Activated CD8-positive, alpha-beta T cell treated with anti-CD3 and anti-CD28 coated beads for 36 hours (primary cell): Measurements from ENCODE around the gene EPS8. TPM values are rescaled to one million over a fixed set of nuclear protein-coding genes. Genes with fewer than 3 reads are reported as not detected.
A peak's percentile ranks its signal among the peaks of the same experiment; 100 is the strongest.
"Not testable (repeated sequence)": the region's sequence is repeated elsewhere in the genome, so short reads cannot be mapped to it uniquely, and the experiment has no call there.

Experiments used
- ATAC-seq: fragments of 200-7000 bp; cut with Tn5 transposase; one replicate; pipeline ENCODE4 v1.10.0; 2021; ENCODE audit warnings: mild to moderate bottlenecking, moderate library complexity
- CTCF ChIA-PET: fragments of 350-600 bp; sonication (Branson Sonifier 250); formaldehyde crosslinking; loops from one replicate; lab custom pipeline; 2021; ENCODE audit warnings: antibody characterized with exemption; lab: Charles Lee
- POLR2A ChIA-PET: fragments of 350-600 bp; sonication (Branson Sonifier 250); formaldehyde crosslinking; loops from one replicate; lab custom pipeline; 2021; ENCODE audit warnings: antibody characterized with exemption; lab: Charles Lee
- DNase-seq: peaks from one replicate; pipeline ENCODE4 v3.0.0-alpha.2; 2020
- H3K27ac Mint-ChIP-seq: one replicate; pipeline ENCODE4 v1.8.0; 2021; ENCODE audit warnings: mild to moderate bottlenecking, mixed read lengths
- H3K27me3 Mint-ChIP-seq: one replicate; pipeline ENCODE4 v1.8.0; 2021; ENCODE audit warnings: mixed read lengths
- H3K36me3 Mint-ChIP-seq: one replicate; pipeline ENCODE4 v1.8.0; 2021; ENCODE audit warnings: low read depth, mixed read lengths
- H3K4me1 Mint-ChIP-seq: one replicate; pipeline ENCODE4 v1.8.0; 2021; ENCODE audit warnings: low read depth, mixed read lengths
- H3K4me3 Mint-ChIP-seq: one replicate; pipeline ENCODE4 v1.8.0; 2021; ENCODE audit warnings: mild to moderate bottlenecking, moderate library complexity, mixed read lengths
- H3K9me3 Mint-ChIP-seq: one replicate; pipeline ENCODE4 v1.8.0; 2021; ENCODE audit warnings: mixed read lengths
- intact Hi-C: fragments of 100-400 bp; cut with micrococcal nuclease; formaldehyde crosslinking; loops from one replicate; pipeline ENCODE4 v1.10.0; 2022
- total RNA-seq, 2 experiments: library from RNA; stranded (reverse); gene quantifications; one replicate each; pipeline ENCODE4 v1.2.3, GENCODE V29; 2021
- TF ChIP-seq, protein P1 (sequence below): fragments of 200-600 bp; IDR thresholded peaks from one replicate; pipeline ENCODE4 v1.8.0; 2022; ENCODE audit warnings: antibody characterized with exemption, mild to moderate bottlenecking

Gene EPS8
- total RNA-seq, 2 experiments from 2014 or later, result 1.8 to 2.3 TPM

DNA sequence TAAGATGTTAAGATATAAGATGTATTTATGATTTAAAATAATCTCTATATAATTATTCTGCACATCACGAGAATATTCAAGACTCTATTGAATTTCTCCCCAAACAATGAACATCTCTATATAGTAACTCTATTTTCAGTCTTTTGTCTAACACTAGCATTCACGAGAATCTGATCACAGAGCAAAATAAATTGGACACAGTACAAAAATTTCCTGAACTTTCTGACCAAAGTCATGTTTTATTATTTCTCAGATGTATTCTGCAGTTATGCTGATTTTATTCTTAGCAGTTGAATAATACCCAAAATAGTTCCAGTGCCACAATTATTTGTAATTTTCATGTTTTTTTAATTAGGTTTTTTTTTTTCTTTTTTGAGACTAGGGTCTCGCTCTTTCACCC is 19.6 kb downstream of the EPS8 start:
- intact Hi-C loops, result no loop called here
- H3K27me3 Mint-ChIP-seq, result peaks cover 8% of the 10 kb centered on the region

DNA sequence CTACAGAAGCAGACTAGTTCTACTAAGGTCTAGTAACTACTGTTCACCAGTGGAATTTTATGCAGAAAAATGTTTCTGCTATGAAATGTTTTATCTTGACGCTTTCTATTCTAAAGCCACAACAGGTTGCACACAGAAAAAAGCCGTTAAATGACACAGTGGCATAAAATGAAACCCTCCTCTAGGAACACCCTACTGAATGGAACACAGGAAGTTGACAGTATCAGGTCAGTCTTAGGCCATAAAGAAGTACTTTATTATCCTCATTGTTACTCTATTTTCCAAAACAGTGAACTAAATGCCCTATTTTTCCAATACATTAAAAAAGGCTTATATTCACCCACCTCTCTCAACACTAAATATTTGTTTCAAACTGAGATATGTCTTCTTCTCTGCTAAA is 21.9 kb downstream of the EPS8 start:
- Mint-ChIP-seq H3K4me1 (peaks cover 6% of the 10 kb centered on the region), H3K9me3 (no peaks in the 10 kb centered on the region), H3K36me3 (no peaks in the 10 kb centered on the region), H3K27me3 (peaks cover 10% of the 10 kb centered on the region), H3K27ac (no peak overlapping the region), H3K4me3 (no peak overlapping the region)
- ChIA-PET POLR2A (no interaction called here), CTCF (no interaction called here)
- DNase-seq (no peak), ATAC-seq (no peak)
- TF ChIP-seq, protein P1, sequence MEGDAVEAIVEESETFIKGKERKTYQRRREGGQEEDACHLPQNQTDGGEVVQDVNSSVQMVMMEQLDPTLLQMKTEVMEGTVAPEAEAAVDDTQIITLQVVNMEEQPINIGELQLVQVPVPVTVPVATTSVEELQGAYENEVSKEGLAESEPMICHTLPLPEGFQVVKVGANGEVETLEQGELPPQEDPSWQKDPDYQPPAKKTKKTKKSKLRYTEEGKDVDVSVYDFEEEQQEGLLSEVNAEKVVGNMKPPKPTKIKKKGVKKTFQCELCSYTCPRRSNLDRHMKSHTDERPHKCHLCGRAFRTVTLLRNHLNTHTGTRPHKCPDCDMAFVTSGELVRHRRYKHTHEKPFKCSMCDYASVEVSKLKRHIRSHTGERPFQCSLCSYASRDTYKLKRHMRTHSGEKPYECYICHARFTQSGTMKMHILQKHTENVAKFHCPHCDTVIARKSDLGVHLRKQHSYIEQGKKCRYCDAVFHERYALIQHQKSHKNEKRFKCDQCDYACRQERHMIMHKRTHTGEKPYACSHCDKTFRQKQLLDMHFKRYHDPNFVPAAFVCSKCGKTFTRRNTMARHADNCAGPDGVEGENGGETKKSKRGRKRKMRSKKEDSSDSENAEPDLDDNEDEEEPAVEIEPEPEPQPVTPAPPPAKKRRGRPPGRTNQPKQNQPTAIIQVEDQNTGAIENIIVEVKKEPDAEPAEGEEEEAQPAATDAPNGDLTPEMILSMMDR, result no peak
- intact Hi-C loops, result no loop called here

More for the DNA sequence above, 19.6 kb downstream of the EPS8 start:
- H3K4me3 Mint-ChIP-seq, result no peak overlapping the region
- DNase-seq (no peak), ATAC-seq (no peak)
- TF ChIP-seq, protein P1, result no peak
- H3K36me3 Mint-ChIP-seq, result no peaks in the 10 kb centered on the region
- no peak overlapping the region for H3K27ac Mint-ChIP-seq
- CTCF ChIA-PET, result interaction anchor here (1.4 to 1.9 kb wide), 2 partner anchors 20 to 238 kb away, joined by 3 to 5 read pairs; partner anchors contain the start of gene EPS8
- POLR2A ChIA-PET, result no interaction called here
- H3K9me3 Mint-ChIP-seq, result no peaks in the 10 kb centered on the region
- peaks cover 6% of the 10 kb centered on the region for H3K4me1 Mint-ChIP-seq

GRCh38 chr12:15763328-15763727 is 25.9 kb downstream of the EPS8 start:
- H3K4me1 Mint-ChIP-seq, result no peaks in the 10 kb centered on the region
- ChIA-PET CTCF (no interaction called here), POLR2A (no interaction called here)
- TF ChIP-seq, protein P1, result no peak
- DNase-seq, result no peak
- H3K9me3 Mint-ChIP-seq, result no peaks in the 10 kb centered on the region
- no peaks in the 10 kb centered on the region for H3K36me3 Mint-ChIP-seq
- no peak for ATAC-seq
- intact Hi-C loops, result no loop called here
- H3K4me3 Mint-ChIP-seq, result no peak overlapping the region
- H3K27me3 Mint-ChIP-seq, result peaks cover 13% of the 10 kb centered on the region
- H3K27ac Mint-ChIP-seq, result no peak overlapping the region

GRCh38 chr12:15762162-15762561 is 27.0 kb downstream of the EPS8 start:
- ATAC-seq, H3K4me3 Mint-ChIP-seq, POLR2A ChIA-PET, H3K4me1 Mint-ChIP-seq, H3K36me3 Mint-ChIP-seq, intact Hi-C loops, DNase-seq, H3K9me3 Mint-ChIP-seq, H3K27ac Mint-ChIP-seq, CTCF ChIA-PET: not testable (repeated sequence)
- H3K27me3 Mint-ChIP-seq, result peaks cover 14% of the 10 kb centered on the region

DNA sequence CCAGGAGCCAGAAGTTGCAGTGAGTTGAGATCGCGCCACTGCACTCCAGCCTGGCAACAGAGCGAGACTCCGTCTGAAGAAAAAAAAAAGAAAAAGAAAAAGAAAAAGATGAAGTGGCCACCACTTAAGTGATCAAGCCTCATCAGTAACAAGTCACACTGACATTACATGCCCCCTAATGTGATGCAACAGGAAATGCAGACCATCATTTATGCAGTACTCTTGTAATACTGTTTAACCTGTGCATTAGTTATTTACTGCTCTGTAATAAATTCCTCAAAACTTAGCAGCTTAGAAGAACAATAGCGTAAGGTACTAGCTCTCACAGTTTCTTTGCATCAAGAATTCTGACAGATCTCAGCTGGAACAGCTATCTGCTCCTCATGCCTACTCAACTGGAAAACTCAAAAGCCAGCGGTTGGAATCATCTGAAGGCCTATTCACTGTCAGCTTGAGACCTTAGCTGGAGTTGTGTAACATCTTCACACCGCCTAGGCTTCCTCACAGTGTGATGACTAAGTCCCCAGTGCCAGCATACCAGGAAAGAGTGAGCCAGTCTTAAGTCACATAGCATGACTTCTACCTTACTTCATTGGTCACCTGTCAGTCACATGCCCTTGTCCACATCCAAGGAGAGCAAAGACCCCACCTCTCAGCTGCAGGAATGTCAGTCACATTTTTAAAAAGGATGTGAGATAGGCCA is 31.5 kb downstream of the EPS8 start:
- Mint-ChIP-seq H3K27ac (no peak overlapping the region), H3K4me3 (no peak overlapping the region), H3K36me3 (no peaks in the 10 kb centered on the region), H3K27me3 (peaks cover 18% of the 10 kb centered on the region), H3K9me3 (no peaks in the 10 kb centered on the region), H3K4me1 (no peaks in the 10 kb centered on the region)
- peak; percentile 4 for DNase-seq
- peak; percentile 67 for ATAC-seq
- ChIA-PET CTCF (interaction anchor here (1.0 kb wide), 1 partner anchor 168 kb away, joined by 3 read pairs; no protein-coding TSS in a partner anchor), POLR2A (no interaction called here)
- TF ChIP-seq, protein P1, result no peak
- intact Hi-C loops, result no loop called here
